ENCODE results near the gene TRAPPC3. TPM values are rescaled to one million over a fixed set of nuclear protein-coding genes. Genes with fewer than 3 reads are reported as not detected.

TRAPPC3 gene
- total and polyA plus RNA-seq, 9 of the 15 experiments (the other 6 are each of a cell fraction or from before 2014, with no cell fraction given): 20.6 to 141 (median 112) TPM

GRCh38 chr1:36157115-36157903, 8.0 kb upstream of the TRAPPC3 start:
- BruUV-seq (replicated peaks): no TSS peak
- CTCF ChIA-PET (ENCODE audit: low intra/inter-chr PET ratio): interaction anchor here (0.9 kb wide), 1 partner anchor 31 kb away, joined by 3 read pairs; no protein-coding TSS in a partner anchor
- Histone ChIP-seq H2AFZ (ENCODE audit: low read depth, low read length) (no peak overlapping the region), H3K79me2 (ENCODE audit: control insufficient read depth, insufficient read depth, low read length) (peaks cover 66% of the 10 kb centered on the region), H3K27ac (ENCODE audit: extremely low read depth, low read depth, low read length) (peak overlapping the region; percentile 84; the same call in 2 of the 3 replicates), H3K4me2 (ENCODE audit: insufficient read depth, low read length) (peak overlapping the region; percentile 87), H3K27me3 (ENCODE audit: control insufficient read depth in 2 of 2, insufficient read depth in 2 of 2, low read length in 2 of 2) (no peaks in the 10 kb centered on the region), H4K20me1 (replicated peaks; ENCODE audit: control insufficient read depth, insufficient read depth, low read length) (0 out of 2 replicates have a peak, but pooled peaks cover 3% of the 10 kb centered on the region), H3K4me1 (replicated peaks in 1 of 2; ENCODE audit: control insufficient read depth in 2 of 2, insufficient read depth in 2 of 2, low read length in 2 of 2) (peaks cover 51 to 66% of the 10 kb centered on the region in 2 experiments), H3K4me3 (peak overlapping the region; percentile 92), H3K9me1 (ENCODE audit: control insufficient read depth, insufficient read depth, low read length) (peaks cover 4% of the 10 kb centered on the region), H3K36me3 (ENCODE audit: control insufficient read depth, insufficient read depth, low read length) (peaks cover 30% of the 10 kb centered on the region), H3K9me3 (replicated peaks; ENCODE audit: control insufficient read depth, insufficient read depth, low read depth, low read length) (no peaks in the 10 kb centered on the region), H3K9ac (ENCODE audit: insufficient read depth in 1 of 2, low read depth in 2 of 2, low read length in 2 of 2) (peak overlapping the region; percentile 81 to 86)
- intact Hi-C loops (cut with micrococcal nuclease): no loop called here
- peak in 2 of 4 experiments; percentile 30 to 46 for DNase-seq (ENCODE audit: extremely low read depth in 1 of 4, low spot score in 3 of 4)
- FAIRE-seq: no peak
- WGBS (ENCODE audit: insufficient coverage, low coverage, missing lambda C conversion rate): 21% methylated on average over 7 of the region's 9 CpGs
- ATAC-seq: peak; percentile 4
- in situ Hi-C loops (cut with MboI): no loop called here
- POLR2A ChIA-PET: interaction anchor here (0.7 to 1.5 kb wide), 3 partner anchors 8 to 98 kb away, joined by 4 to 5 read pairs (median 5); no protein-coding TSS in a partner anchor
- TF ChIP-seq CREB5 (CRISPR knock-in tag; IDR thresholded peaks at IDR 0.05) (no peak), EWSR1 (IDR thresholded peaks at IDR 0.05; ENCODE audit: borderline replicate concordance, low read depth, partially characterized antibody) (no peak), KDM1A (IDR thresholded peaks at IDR 0.05) (peak in 1 of 2 experiments; percentile 70; a peak in 2 of 4 replicates), OTX1 (CRISPR knock-in tag; IDR thresholded peaks at IDR 0.05) (no peak), HLTF (IDR thresholded peaks at IDR 0.05) (no peak), KAT7 (CRISPR knock-in tag; IDR thresholded peaks at IDR 0.05; ENCODE audit: borderline replicate concordance) (no peak), RNF2 (IDR thresholded peaks at IDR 0.05) (no peak), ZFP36 (IDR thresholded peaks at IDR 0.05; ENCODE audit: low read depth, low read length, partially characterized antibody) (no peak), STAT5A (IDR thresholded peaks at IDR 0.05; ENCODE audit: borderline replicate concordance, low read length) (no peak), HMG20B (CRISPR knock-in tag; IDR thresholded peaks at IDR 0.05) (no peak), ZNF274 (IDR thresholded peaks at IDR 0.05; ENCODE audit: borderline replicate concordance, low read depth, low read length) (no peak), E2F1 (CRISPR knock-in tag; IDR thresholded peaks at IDR 0.05) (no peak), ZBTB34 (CRISPR knock-in tag; IDR thresholded peaks at IDR 0.05) (no peak), TFE3 (CRISPR knock-in tag; IDR thresholded peaks at IDR 0.05) (no peak), ELF4 (CRISPR knock-in tag; IDR thresholded peaks at IDR 0.05) (no peak), FOXM1 (IDR thresholded peaks at IDR 0.05; ENCODE audit: low read depth) (no peak), FOXM1 (CRISPR knock-in tag; IDR thresholded peaks at IDR 0.05; ENCODE audit: low read depth) (0 out of 2 replicates have a peak, but pooled peaks have one; percentile 31)

All from K562 (cell line).